Lower leg skin (tissue), 4 donors: ENCODE measurements around the gene MRPS16. TPM values are rescaled to one million over a fixed set of nuclear protein-coding genes. Genes with fewer than 3 reads are reported as not detected.

ENCODE experiments used
- DNase-seq, 2 donors: peaks; one replicate each; pipeline ENCODE4 v3.0.0-alpha.2; 2019; ENCODE audit warnings: low spot score in 2 of 2
- H3K4me3 ChIP-seq: fragments of 200-600 bp; sonication (generic); 2 replicates; pipeline ENCODE4 v1.5.1; 2017; ENCODE audit warnings: mild to moderate bottlenecking, low read depth; ENCODE audit not compliant: poor library complexity, severe bottlenecking
- POLR2A ChIP-seq, 2 donors: fragments of 450-650 bp; IDR thresholded peaks; one replicate each; pipeline ENCODE4 v1.6.1; 2016 to 2017; ENCODE audit warnings: antibody characterized with exemption in 2 of 2, mild to moderate bottlenecking in 1 of 2, moderate library complexity in 1 of 2
- WGBS, 2 donors: methylation state at CpG; one replicate each; pipeline ENCODE4 v1.1.5; 2018; 5-methylcytosine and 5-hydroxymethylcytosine counted together
- intact Hi-C: fragments of 100-400 bp; cut with DNase I; formaldehyde crosslinking; loops from one replicate; pipeline ENCODE4 v1.15.0; 2023; ENCODE audit warnings: low total_unique reads
- total RNA-seq, 4 donors: library from RNA; depleted of rRNA; stranded (reverse); fragments of >200 nt; gene quantifications; one replicate each; pipeline ENCODE4 v1.1.0, GENCODE V29; 2016
- TF ChIP-seq, protein P1 (sequence below), 3 donors: fragments of 450-650 bp; IDR thresholded peaks; one replicate each; pipeline ENCODE4 v1.5.1; 2016; ENCODE audit warnings: antibody characterized with exemption in 3 of 3, mild to moderate bottlenecking in 3 of 3, moderate library complexity in 2 of 3

The MRPS16 gene
- total RNA-seq, result 10 to 100 TPM; 25.3 to 43.3 (median 40.0) TPM

DNA sequence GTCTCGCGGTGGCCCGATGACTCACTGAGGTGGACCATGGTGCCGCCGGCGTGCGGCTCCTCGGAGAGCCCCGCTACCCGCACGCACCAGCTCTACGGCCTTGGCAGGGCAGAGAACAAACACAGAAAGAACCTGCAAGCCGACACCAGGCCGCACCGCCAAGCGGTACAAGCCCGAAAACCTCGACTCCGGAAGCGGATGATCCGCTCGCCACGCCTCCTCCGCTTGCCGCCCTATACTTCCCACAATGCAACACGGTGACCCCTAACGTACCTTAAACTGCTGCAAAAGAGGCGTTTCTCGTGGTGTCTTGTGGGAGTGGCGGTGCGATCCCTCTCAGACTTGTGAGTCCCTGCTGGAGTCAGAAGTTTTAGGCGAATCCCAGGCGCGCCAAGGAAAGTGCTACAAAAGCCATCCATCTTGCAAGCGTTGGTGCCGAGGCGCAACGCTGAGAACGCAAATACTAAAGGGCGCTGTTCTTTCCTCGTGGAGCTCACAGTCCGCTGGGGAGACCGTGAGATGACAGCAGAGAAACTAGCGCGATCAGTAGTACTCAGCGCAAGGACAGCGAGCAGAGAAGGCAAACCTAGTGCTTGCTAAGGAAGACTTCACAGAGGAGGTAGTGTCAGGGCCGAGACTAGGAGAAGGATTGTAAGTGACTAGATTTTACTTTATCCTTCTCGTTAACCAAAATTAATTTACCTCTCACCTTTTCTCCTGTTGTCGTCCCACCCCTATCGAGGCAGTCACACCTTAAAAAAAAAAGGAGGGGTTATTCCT is at the start of gene MRPS16:
Gene MRPS16, minus strand, starts transcription at position 200 of the 780 bp plus-strand sequence. Its CDS starts 162 bp downstream, at position 38.
- peak within 1 kb of the TSS; percentile 71 for H3K4me3 ChIP-seq
- 0% methylated on average over 28 to 30 of the region's 51 CpGs for WGBS, 2 donors
- TF ChIP-seq, protein P1, sequence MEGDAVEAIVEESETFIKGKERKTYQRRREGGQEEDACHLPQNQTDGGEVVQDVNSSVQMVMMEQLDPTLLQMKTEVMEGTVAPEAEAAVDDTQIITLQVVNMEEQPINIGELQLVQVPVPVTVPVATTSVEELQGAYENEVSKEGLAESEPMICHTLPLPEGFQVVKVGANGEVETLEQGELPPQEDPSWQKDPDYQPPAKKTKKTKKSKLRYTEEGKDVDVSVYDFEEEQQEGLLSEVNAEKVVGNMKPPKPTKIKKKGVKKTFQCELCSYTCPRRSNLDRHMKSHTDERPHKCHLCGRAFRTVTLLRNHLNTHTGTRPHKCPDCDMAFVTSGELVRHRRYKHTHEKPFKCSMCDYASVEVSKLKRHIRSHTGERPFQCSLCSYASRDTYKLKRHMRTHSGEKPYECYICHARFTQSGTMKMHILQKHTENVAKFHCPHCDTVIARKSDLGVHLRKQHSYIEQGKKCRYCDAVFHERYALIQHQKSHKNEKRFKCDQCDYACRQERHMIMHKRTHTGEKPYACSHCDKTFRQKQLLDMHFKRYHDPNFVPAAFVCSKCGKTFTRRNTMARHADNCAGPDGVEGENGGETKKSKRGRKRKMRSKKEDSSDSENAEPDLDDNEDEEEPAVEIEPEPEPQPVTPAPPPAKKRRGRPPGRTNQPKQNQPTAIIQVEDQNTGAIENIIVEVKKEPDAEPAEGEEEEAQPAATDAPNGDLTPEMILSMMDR (IDR thresholded peaks at IDR 0.05), result no peak
- no peak for TF ChIP-seq POLR2A (IDR thresholded peaks at IDR 0.05)
- intact Hi-C loops, result no loop called here
- DNase-seq, result peak; percentile 96 to 99

DNA sequence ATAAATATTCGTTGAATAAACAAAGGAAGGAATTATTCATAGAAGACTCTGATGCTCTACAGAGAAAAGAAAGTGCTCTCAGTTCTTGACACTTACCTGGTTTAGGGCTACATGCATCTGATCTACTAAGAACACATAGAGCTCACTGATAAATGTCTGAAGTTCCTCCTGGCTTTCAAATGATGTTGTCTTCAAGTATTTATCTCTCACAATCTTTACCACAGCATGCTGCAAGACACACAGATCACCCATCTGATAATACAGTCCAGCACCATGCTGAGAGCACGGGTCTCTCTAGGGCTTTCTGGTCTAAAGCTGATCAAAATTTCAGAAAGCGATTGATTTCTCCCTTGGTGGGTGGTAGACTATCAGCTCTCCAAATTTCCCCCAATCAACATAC is 44.5 kb upstream of the MRPS16 start:
- WGBS, 2 donors, result 73 to 85% methylated on average over 3 of the region's 3 CpGs

DNA sequence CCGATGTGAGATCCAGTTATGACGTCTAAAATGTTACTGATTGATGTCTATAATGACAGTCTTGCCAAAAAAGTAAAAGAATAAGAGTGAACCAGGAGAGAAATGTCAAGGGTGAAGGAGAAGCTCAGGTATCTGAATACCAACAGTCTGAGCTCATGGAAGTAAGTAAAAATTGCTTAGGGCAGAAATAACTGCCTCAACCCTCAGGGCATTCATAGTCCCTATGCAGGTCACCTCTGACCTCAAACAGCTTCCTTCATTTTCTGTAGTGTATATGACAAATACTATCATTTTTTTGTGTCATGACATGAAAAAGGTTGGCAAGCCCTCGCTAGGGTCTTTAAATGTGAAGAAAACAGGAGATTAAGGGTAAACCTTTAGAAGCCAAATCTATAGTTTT is 41.0 kb upstream of the MRPS16 start:
- H3K4me3 ChIP-seq, result no peak overlapping the region
- intact Hi-C loops, result no loop called here
- TF ChIP-seq, protein P1 (IDR thresholded peaks at IDR 0.05), result no peak
- no peak for TF ChIP-seq POLR2A (IDR thresholded peaks at IDR 0.05)
- DNase-seq, result no peak
- WGBS, 2 donors, result 80% methylated on average over 3 of the region's 3 CpGs

More for the DNA sequence above, 44.5 kb upstream of the MRPS16 start:
- no peak for TF ChIP-seq POLR2A (IDR thresholded peaks at IDR 0.05)
- TF ChIP-seq, protein P1 (IDR thresholded peaks at IDR 0.05), result no peak
- DNase-seq, result no peak
- intact Hi-C loops, result no loop called here
- no peak overlapping the region for H3K4me3 ChIP-seq

DNA sequence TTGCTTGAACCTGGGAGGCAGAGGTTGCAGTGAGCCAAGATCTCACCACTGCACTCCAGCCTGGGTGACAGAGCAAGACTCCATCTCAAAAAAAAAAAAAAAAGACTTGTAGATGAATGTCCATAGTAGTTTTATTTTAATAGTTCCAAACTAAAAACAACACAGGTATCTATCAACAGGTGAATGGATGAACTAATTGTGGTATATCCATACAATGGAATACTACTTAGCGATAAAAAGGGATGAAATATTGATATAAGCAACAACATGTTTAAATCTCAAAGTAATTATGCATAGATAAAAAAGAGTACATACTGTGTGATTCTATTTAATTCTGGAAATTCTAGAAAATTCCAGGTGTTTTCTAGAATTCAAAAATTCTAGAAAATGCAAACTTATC is 37.5 kb upstream of the MRPS16 start:
- no peak for TF ChIP-seq POLR2A (IDR thresholded peaks at IDR 0.05)
- TF ChIP-seq, protein P1 (IDR thresholded peaks at IDR 0.05), result no peak
- no peak for DNase-seq
- H3K4me3 ChIP-seq, result no peak overlapping the region
- intact Hi-C loops, result no loop called here
- 98 to 100% methylated on average over 1 of the region's 1 CpG for WGBS, 2 donors

DNA sequence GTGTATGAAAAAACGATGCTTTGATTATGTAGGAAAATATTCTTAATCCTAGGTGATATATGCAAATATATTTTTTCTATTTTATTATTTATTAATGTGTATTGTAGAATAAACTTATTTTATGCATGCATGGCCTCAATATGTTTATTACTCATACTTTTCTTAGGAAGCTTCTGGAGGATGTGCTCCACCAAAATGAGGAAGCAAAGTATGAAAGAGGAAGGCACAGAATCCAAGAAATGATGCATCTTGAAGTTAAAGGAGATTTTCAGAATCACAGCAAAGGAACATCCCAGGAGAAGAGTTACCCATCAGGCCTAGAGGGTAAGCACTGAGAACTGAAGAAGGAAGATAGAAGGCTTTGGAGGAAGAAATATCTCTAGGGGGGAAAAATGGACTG is 35.0 kb upstream of the MRPS16 start:
- no peak overlapping the region for H3K4me3 ChIP-seq
- TF ChIP-seq, protein P1 (IDR thresholded peaks at IDR 0.05), result no peak
- TF ChIP-seq POLR2A (IDR thresholded peaks at IDR 0.05), result no peak
- intact Hi-C loops, result no loop called here
- DNase-seq, result no peak
- 75 to 77% methylated on average over 1 of the region's 1 CpG for WGBS, 2 donors
